Cardiac muscle cell (in vitro differentiated cells and primary cell): ENCODE data around the gene TPTE. TPM values are rescaled to one million over a fixed set of nuclear protein-coding genes. Genes with fewer than 3 reads are reported as not detected.
"Not testable (repeated sequence)": the region's sequence is repeated elsewhere in the genome, so short reads cannot be mapped to it uniquely, and the experiment has no call there.

ENCODE experiments used
- DNase-seq, 2 donors: peaks; one replicate each; pipeline versions ENCODE4 v3.0.0 to v3.0.0-alpha.2; 2010 to 2017; ENCODE audit warnings: low read depth in 1 of 2, low spot score in 1 of 2
- H3K27ac ChIP-seq: fragments of 200-600 bp; sonication (generic); 2 replicates; pipeline ENCODE4 v1.5.1; 2016
- H3K27me3 ChIP-seq: fragments of 200-600 bp; sonication (generic); 2 replicates; pipeline ENCODE4 v1.6.0; 2016; ENCODE audit warnings: control low read depth
- H3K36me3 ChIP-seq: fragments of 200-600 bp; sonication (generic); 2 replicates; pipeline ENCODE4 v1.5.1; 2016; ENCODE audit warnings: control low read depth
- H3K4me1 ChIP-seq: fragments of 200-600 bp; sonication (generic); 2 replicates; pipeline ENCODE4 v1.8.1; 2017; ENCODE audit warnings: low read depth, mild to moderate bottlenecking, mixed run types
- H3K4me3 ChIP-seq: fragments of 200-600 bp; sonication (generic); 2 replicates; pipeline ENCODE4 v1.5.1; 2016; ENCODE audit warnings: mild to moderate bottlenecking
- H3K9me3 ChIP-seq: fragments of 200-600 bp; sonication (generic); 2 replicates; pipeline ENCODE4 v1.5.1; 2017; ENCODE audit warnings: low read depth, mild to moderate bottlenecking, control low read depth
- CTCF ChIP-seq: IDR thresholded peaks from 2 replicates; pipeline ENCODE4 v1.5.1; 2012; ENCODE audit warnings: low read depth, mild to moderate bottlenecking, low read length
- polyA plus RNA-seq: library from polyadenylated mRNA; unstranded; fragments of >200 nt; fragmentation: Nextera tagmentation; extraction: Ambion mirVana; gene quantifications from 2 replicates; pipeline ENCODE4 v1.2.1, GENCODE V29; 2016
- total RNA-seq: library from RNA; depleted of rRNA; stranded (reverse); fragments of >200 nt; gene quantifications from 2 replicates; pipeline ENCODE4 v1.2.3, GENCODE V29; 2016

TPTE gene
- total and polyA plus RNA-seq, 2 experiments from 2014 or later: not detected

- no peaks in the 10 kb centered on the region for H3K36me3 ChIP-seq
- no peak for TF ChIP-seq CTCF
- no peaks in the 10 kb centered on the region for H3K4me1 ChIP-seq
- no peaks in the 10 kb centered on the region for H3K27me3 ChIP-seq
- no peak overlapping the region for H3K27ac ChIP-seq
- H3K4me3 ChIP-seq: no peak overlapping the region
- DNase-seq: no peak
- peaks cover 10% of the 10 kb centered on the region for H3K9me3 ChIP-seq
Observed at GRCh38 chr21:10539956-10540355, 18.6 kb downstream of the TPTE start.

GRCh38 chr21:10544376-10544775 lies 23.0 kb downstream of the TPTE start:
- H3K9me3 ChIP-seq: peaks cover 16% of the 10 kb centered on the region
- H3K27ac ChIP-seq, DNase-seq, H3K4me1 ChIP-seq, H3K36me3 ChIP-seq, H3K27me3 ChIP-seq, H3K4me3 ChIP-seq: not testable (repeated sequence)

- not testable (repeated sequence) for DNase-seq, H3K27me3 ChIP-seq, H3K36me3 ChIP-seq, H3K4me3 ChIP-seq, H3K9me3 ChIP-seq, H3K27ac ChIP-seq, H3K4me1 ChIP-seq
Observed at GRCh38 chr21:10547868-10548267, 26.5 kb downstream of the TPTE start.

GRCh38 chr21:10548331-10548954 lies 27.1 kb downstream of the TPTE start:
- not testable (repeated sequence) for DNase-seq, H3K36me3 ChIP-seq, H3K27ac ChIP-seq, H3K4me1 ChIP-seq, H3K4me3 ChIP-seq, H3K9me3 ChIP-seq, H3K27me3 ChIP-seq

GRCh38 chr21:10570803-10571202 lies 49.4 kb downstream of the TPTE start:
- DNase-seq, H3K4me1 ChIP-seq, H3K4me3 ChIP-seq, H3K27me3 ChIP-seq, H3K27ac ChIP-seq, H3K36me3 ChIP-seq: not testable (repeated sequence)
- peaks cover 12% of the 10 kb centered on the region for H3K9me3 ChIP-seq

- not testable (repeated sequence) for H3K4me3 ChIP-seq, DNase-seq, H3K27me3 ChIP-seq, H3K36me3 ChIP-seq, H3K27ac ChIP-seq, H3K4me1 ChIP-seq
- peaks cover 20% of the 10 kb centered on the region for H3K9me3 ChIP-seq
Observed at GRCh38 chr21:10574531-10575310, 53.3 kb downstream of the TPTE start.

- TF ChIP-seq CTCF: no peak
- H3K9me3 ChIP-seq: peaks cover 18% of the 10 kb centered on the region
- no peaks in the 10 kb centered on the region for H3K36me3 ChIP-seq
- no peaks in the 10 kb centered on the region for H3K27me3 ChIP-seq
- no peaks in the 10 kb centered on the region for H3K4me1 ChIP-seq
- no peak overlapping the region for H3K27ac ChIP-seq
- H3K4me3 ChIP-seq: no peak overlapping the region
- no peak for DNase-seq
Observed at GRCh38 chr21:10575311-10575667, 53.9 kb downstream of the TPTE start.

- DNase-seq: not testable (repeated sequence)
- H3K9me3 ChIP-seq: peaks cover 27% of the 10 kb centered on the region
Observed at GRCh38 chr21:10578910-10579309, 57.5 kb downstream of the TPTE start.

GRCh38 chr21:10589115-10589514 lies 67.7 kb downstream of the TPTE start:
- H3K9me3 ChIP-seq: peaks cover 23% of the 10 kb centered on the region
- H3K27me3 ChIP-seq, DNase-seq, H3K4me3 ChIP-seq, H3K36me3 ChIP-seq, H3K4me1 ChIP-seq, H3K27ac ChIP-seq: not testable (repeated sequence)

More at GRCh38 chr21:10578910-10579309, 57.5 kb downstream of the TPTE start:
- not testable (repeated sequence) for H3K4me1 ChIP-seq, H3K36me3 ChIP-seq, H3K27ac ChIP-seq, H3K4me3 ChIP-seq, H3K27me3 ChIP-seq

- not testable (repeated sequence) for H3K27me3 ChIP-seq
- peaks cover 18% of the 10 kb centered on the region for H3K9me3 ChIP-seq
Observed at GRCh38 chr21:10607074-10607473, 85.7 kb downstream of the TPTE start.

GRCh38 chr21:10614285-10614684 lies 92.9 kb downstream of the TPTE start:
- H3K27me3 ChIP-seq, H3K4me1 ChIP-seq, H3K27ac ChIP-seq, H3K9me3 ChIP-seq, H3K4me3 ChIP-seq, DNase-seq, H3K36me3 ChIP-seq: not testable (repeated sequence)

More at GRCh38 chr21:10607074-10607473, 85.7 kb downstream of the TPTE start:
- not testable (repeated sequence) for H3K4me1 ChIP-seq, H3K36me3 ChIP-seq, H3K27ac ChIP-seq, H3K4me3 ChIP-seq, DNase-seq

- not testable (repeated sequence) for DNase-seq, H3K27me3 ChIP-seq, H3K36me3 ChIP-seq, H3K27ac ChIP-seq, H3K9me3 ChIP-seq, H3K4me1 ChIP-seq, H3K4me3 ChIP-seq
Observed at GRCh38 chr21:10616061-10616460, 94.7 kb downstream of the TPTE start.
